Panc1 (cell line): ENCODE results near the gene LRRC66. TPM values are rescaled to one million over a fixed set of nuclear protein-coding genes. Genes with fewer than 3 reads are reported as not detected.

Experiments used
- ATAC-seq: fragments of 200-7000 bp; cut with Tn5 transposase; 2 replicates; pipeline ENCODE4 v1.9.1; 2020; ENCODE audit warnings: mild to moderate bottlenecking, moderate library complexity
- BruUV-seq: library from RNA; stranded (reverse); fragments of 400-500 nt; replicated peaks from 2 replicates; lab custom pipeline; 2021; lab: Mats Ljungman, UMichigan
- CTCF ChIA-PET: fragments of 300-600 bp; sonication (Branson Sonifier 250); formaldehyde crosslinking; loops from one replicate; lab custom pipeline; 2022; ENCODE audit warnings: antibody characterized with exemption; lab: Charles Lee
- POLR2A ChIA-PET: fragments of 300-600 bp; sonication (Branson Sonifier 250); formaldehyde crosslinking; loops from one replicate; lab custom pipeline; 2022; ENCODE audit warnings: antibody characterized with exemption; lab: Charles Lee
- DNase-seq: peaks from one replicate; pipeline ENCODE4 v3.0.0-alpha.2; 2010; ENCODE audit warnings: low read depth, low spot score
- H3K27ac ChIP-seq: 2 replicates; pipeline ENCODE4 v1.5.1; 2011; ENCODE audit warnings: mild to moderate bottlenecking, low read length, inconsistent platforms
- H3K27me3 ChIP-seq: fragments of 200-500 bp; sonication (Bioruptor generic); 2 replicates; pipeline ENCODE4 v1.6.0; 2014; ENCODE audit warnings: low read length, inconsistent platforms; ENCODE audit not compliant: control insufficient read depth, insufficient read depth
- H3K36me3 ChIP-seq: fragments of 200-500 bp; sonication (Bioruptor generic); 2 replicates; pipeline ENCODE4 v1.5.1; 2014; ENCODE audit warnings: inconsistent platforms, mild to moderate bottlenecking, low read length, moderate library complexity; ENCODE audit not compliant: control insufficient read depth, insufficient read depth
- H3K4me1 ChIP-seq: 2 replicates; pipeline ENCODE4 v1.5.1; 2011; ENCODE audit warnings: inconsistent platforms, mild to moderate bottlenecking, low read length, moderate library complexity; ENCODE audit not compliant: control insufficient read depth, insufficient read depth
- H3K4me3 ChIP-seq, 2 experiments: 2 replicates each; pipeline ENCODE4 v1.5.1; 2011 to 2012; ENCODE audit warnings: low read depth in 2 of 2, low read length in 2 of 2, mild to moderate bottlenecking in 2 of 2, inconsistent platforms in 1 of 2, moderate library complexity in 1 of 2
- H3K9me3 ChIP-seq: fragments of 200-500 bp; sonication (Bioruptor generic); 2 replicates; pipeline ENCODE4 v1.5.1; 2014; ENCODE audit warnings: low read depth, mild to moderate bottlenecking, inconsistent platforms, low read length, moderate library complexity; ENCODE audit not compliant: control insufficient read depth, insufficient read depth
- POLR2AphosphoS5 ChIP-seq: IDR thresholded peaks from 2 replicates; pipeline ENCODE4 v1.6.1; 2012; ENCODE audit warnings: mild to moderate bottlenecking, low read depth, low read length, moderate library complexity
- SIN3A ChIP-seq: IDR thresholded peaks from 2 replicates; pipeline ENCODE4 v1.6.1; 2012; ENCODE audit warnings: low read depth, mild to moderate bottlenecking, low read length, moderate library complexity, borderline replicate concordance; ENCODE audit not compliant: insufficient read depth
- TCF7L2 ChIP-seq: IDR thresholded peaks from 2 replicates; pipeline ENCODE4 v1.6.1; 2011; ENCODE audit warnings: mild to moderate bottlenecking, low read depth, low read length, inconsistent platforms
- in situ Hi-C: cut with HindIII; loops from 2 replicates; pipeline ENCODE4 v1.10.0; 2016; ENCODE audit warnings: low sequenced_read_pairs, low pct_unique_long_range_greater_than_20kb
- intact Hi-C: fragments of 100-400 bp; cut with micrococcal nuclease; formaldehyde crosslinking; loops from one replicate; pipeline ENCODE4 v1.10.0; 2022; ENCODE audit not compliant: unreplicated experiment
- total RNA-seq: library from RNA; stranded (reverse); gene quantifications from one replicate; pipeline ENCODE4 v1.2.1, GENCODE V29; 2021; ENCODE audit not compliant: unreplicated experiment
- TF ChIP-seq, protein P1 (sequence below), 2 experiments: IDR thresholded peaks; 2 replicates each; pipeline ENCODE4 v1.6.1; 2011 to 2012; ENCODE audit warnings: low read depth in 2 of 2, control low read depth in 1 of 2, low read length in 1 of 2, mild to moderate bottlenecking in 1 of 2, moderate library complexity in 1 of 2; ENCODE audit not compliant: insufficient read depth in 1 of 2
- TF ChIP-seq, protein P2 (sequence below): fragments of 450-650 bp; IDR thresholded peaks from 2 replicates; pipeline ENCODE4 v1.5.1; 2017; ENCODE audit warnings: mild to moderate bottlenecking

The LRRC66 gene
- total RNA-seq, 1 experiment from 2014 or later = 0.08 TPM

DNA sequence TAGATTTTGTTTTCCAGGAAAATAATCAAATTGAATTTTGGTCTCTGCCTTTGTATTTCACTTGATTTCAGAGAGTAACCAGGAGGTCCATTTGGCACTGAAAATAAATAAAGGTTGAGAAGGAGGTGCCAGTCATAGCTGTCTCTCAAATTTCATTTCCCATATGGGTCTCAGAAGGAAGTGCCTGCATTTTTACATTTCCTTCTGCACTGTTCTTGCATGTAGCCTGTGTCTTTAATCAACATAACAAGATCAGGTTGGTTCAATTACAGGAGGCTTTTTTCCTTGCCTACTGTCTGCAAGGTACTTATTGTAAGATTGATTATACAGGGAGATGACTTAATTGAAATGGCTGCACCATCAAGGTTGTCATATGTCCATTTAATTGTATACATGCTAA, 15.7 kb downstream of the LRRC66 start:
- H3K9me3 ChIP-seq = no peaks in the 10 kb centered on the region
- DNase-seq = no peak
- no peaks in the 10 kb centered on the region for H3K27me3 ChIP-seq
- H3K36me3 ChIP-seq = no peaks in the 10 kb centered on the region
- H3K4me3 ChIP-seq = no peak overlapping the region
- H3K27ac ChIP-seq = no peak overlapping the region
- intact Hi-C loops = no loop called here
- H3K4me1 ChIP-seq = no peaks in the 10 kb centered on the region
- TF ChIP-seq, protein P1, sequence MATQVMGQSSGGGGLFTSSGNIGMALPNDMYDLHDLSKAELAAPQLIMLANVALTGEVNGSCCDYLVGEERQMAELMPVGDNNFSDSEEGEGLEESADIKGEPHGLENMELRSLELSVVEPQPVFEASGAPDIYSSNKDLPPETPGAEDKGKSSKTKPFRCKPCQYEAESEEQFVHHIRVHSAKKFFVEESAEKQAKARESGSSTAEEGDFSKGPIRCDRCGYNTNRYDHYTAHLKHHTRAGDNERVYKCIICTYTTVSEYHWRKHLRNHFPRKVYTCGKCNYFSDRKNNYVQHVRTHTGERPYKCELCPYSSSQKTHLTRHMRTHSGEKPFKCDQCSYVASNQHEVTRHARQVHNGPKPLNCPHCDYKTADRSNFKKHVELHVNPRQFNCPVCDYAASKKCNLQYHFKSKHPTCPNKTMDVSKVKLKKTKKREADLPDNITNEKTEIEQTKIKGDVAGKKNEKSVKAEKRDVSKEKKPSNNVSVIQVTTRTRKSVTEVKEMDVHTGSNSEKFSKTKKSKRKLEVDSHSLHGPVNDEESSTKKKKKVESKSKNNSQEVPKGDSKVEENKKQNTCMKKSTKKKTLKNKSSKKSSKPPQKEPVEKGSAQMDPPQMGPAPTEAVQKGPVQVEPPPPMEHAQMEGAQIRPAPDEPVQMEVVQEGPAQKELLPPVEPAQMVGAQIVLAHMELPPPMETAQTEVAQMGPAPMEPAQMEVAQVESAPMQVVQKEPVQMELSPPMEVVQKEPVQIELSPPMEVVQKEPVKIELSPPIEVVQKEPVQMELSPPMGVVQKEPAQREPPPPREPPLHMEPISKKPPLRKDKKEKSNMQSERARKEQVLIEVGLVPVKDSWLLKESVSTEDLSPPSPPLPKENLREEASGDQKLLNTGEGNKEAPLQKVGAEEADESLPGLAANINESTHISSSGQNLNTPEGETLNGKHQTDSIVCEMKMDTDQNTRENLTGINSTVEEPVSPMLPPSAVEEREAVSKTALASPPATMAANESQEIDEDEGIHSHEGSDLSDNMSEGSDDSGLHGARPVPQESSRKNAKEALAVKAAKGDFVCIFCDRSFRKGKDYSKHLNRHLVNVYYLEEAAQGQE (IDR thresholded peaks at IDR 0.05; ENCODE audit: insufficient read depth in 1 of 2, low read depth in 2 of 2, low read length in 1 of 2) = no peak
- TF ChIP-seq, protein P2, sequence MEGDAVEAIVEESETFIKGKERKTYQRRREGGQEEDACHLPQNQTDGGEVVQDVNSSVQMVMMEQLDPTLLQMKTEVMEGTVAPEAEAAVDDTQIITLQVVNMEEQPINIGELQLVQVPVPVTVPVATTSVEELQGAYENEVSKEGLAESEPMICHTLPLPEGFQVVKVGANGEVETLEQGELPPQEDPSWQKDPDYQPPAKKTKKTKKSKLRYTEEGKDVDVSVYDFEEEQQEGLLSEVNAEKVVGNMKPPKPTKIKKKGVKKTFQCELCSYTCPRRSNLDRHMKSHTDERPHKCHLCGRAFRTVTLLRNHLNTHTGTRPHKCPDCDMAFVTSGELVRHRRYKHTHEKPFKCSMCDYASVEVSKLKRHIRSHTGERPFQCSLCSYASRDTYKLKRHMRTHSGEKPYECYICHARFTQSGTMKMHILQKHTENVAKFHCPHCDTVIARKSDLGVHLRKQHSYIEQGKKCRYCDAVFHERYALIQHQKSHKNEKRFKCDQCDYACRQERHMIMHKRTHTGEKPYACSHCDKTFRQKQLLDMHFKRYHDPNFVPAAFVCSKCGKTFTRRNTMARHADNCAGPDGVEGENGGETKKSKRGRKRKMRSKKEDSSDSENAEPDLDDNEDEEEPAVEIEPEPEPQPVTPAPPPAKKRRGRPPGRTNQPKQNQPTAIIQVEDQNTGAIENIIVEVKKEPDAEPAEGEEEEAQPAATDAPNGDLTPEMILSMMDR = no peak
- TF ChIP-seq TCF7L2 = no peak
- TF ChIP-seq SIN3A = no peak
- no peak for TF ChIP-seq POLR2AphosphoS5
- POLR2A ChIA-PET = no interaction called here
- no peak for ATAC-seq
- CTCF ChIA-PET = no interaction called here
- in situ Hi-C loops = no loop called here
- no TSS peak for BruUV-seq

DNA sequence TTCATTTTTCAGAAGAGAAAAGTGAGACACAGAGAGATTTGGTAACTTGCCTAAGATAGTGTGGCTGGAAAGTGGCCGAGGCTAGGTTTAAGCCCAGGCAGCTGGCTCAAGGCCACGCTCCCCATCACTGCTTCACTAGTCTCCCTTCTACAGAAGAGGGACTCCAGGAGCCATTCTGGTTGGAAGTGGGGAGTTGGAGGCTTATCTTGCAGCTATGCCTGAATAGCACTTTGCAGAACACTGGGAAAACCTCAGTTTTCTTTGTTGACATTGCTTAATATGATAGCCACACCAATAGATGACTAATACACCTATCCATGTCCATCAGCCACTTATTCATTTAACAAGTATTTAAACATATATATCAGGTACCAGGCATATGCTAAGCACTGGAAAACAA, 18.5 kb downstream of the LRRC66 start:
- DNase-seq = no peak
- no peaks in the 10 kb centered on the region for H3K36me3 ChIP-seq
- intact Hi-C loops (no loop called here), in situ Hi-C loops (no loop called here)
- TF ChIP-seq SIN3A = no peak
- TF ChIP-seq, protein P2 = no peak
- TF ChIP-seq, protein P1 (IDR thresholded peaks at IDR 0.05; ENCODE audit: insufficient read depth in 1 of 2, low read depth in 2 of 2, low read length in 1 of 2) = no peak
- no peak for TF ChIP-seq TCF7L2
- TF ChIP-seq POLR2AphosphoS5 = no peak
- no peaks in the 10 kb centered on the region for H3K9me3 ChIP-seq
- H3K27ac ChIP-seq = no peak overlapping the region
- POLR2A ChIA-PET = interaction anchor here (1.0 kb wide), 1 partner anchor 1365 kb away, joined by 3 read pairs; no protein-coding TSS in a partner anchor
- no peak for ATAC-seq
- CTCF ChIA-PET = no interaction called here
- no peak overlapping the region for H3K4me3 ChIP-seq
- H3K4me1 ChIP-seq = no peaks in the 10 kb centered on the region
- no peaks in the 10 kb centered on the region for H3K27me3 ChIP-seq
- no TSS peak for BruUV-seq
